ENCODE results near the gene PIK3CG.

Gene PIK3CG

DNA sequence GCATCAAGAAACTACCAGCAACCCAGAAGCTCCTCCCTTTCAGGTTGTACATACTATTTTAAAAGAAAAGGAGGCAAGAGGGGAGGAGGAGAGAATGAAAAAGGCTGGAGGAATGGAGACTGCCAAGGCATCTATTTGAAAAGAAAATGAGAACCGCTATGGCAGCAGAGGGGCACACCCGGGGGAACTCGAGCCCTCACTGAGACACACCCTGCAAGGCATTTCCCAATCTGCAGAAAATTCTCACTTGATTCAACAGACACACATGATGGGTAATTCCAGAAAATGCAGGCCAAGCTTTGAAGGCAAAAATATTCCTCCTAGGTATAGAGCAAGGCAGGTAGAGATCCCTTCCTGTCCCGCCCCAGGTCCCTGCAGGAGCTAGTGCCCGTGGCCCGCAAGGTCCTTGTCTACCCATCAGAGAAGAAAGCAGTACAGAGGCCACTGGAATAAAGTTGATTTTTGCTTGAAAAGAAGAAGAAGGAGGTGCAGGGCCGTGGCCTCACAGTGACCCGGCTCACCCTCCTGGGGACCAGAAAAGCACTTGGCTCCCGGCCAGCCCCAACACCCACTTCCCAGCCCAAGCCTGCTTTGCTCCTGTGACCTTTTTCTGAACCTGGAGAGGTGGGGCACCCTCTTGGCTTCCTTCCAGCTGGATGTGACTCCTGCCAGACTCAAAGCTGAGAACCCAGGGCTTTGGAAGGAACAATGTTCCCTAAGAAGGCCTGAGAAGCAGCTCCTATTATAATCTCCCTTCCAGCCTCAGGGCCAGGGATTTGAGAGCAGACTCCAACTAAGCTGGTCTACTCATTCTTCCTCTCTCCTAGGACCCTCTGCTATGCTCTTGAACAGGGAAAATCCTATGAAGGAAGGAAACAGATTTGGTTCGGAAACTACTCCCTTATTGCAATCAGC, 6.2 kb upstream of the PIK3CG start:
- no peak overlapping the region for H3K4me3 ChIP-seq (ENCODE audit: low read depth, low read length)

DNA sequence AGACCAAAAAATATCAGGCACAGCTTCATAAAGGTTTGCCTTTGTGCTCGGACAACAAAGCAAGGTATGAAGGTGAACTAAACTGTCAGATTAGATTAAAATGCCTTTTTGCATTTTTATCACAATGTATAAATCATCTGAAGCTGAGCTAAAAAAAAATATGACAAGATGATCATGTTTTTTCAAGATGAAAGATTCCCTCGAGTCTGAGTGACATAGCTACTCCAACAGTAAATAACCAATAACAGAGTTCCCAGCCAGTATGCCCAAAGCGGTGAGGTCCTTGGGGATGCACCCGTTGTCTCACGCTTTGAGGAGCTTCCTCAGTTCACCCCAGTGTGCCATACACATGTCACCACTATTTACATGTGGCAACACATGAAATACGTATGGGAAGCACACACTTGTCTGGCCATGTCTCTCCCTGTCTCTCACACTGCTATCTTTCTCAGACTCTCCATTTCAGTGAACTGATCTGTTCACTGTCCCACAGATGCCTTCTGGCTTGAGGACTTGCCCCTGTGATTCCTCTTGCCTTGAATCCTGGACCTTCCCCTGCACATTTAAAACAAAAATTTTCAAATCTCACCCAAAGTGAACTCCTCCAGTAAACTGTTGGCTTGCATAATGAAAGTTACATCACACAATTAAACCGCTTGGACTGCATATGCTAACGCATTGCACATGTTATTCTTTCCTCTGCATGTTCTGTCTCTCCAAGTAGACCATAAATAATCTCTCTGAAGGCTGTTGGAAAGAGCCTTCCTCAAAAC, 2.6 kb upstream of the PIK3CG start:
- H3K4me3 ChIP-seq (ENCODE audit: low read depth, low read length), result no peak overlapping the region

DNA sequence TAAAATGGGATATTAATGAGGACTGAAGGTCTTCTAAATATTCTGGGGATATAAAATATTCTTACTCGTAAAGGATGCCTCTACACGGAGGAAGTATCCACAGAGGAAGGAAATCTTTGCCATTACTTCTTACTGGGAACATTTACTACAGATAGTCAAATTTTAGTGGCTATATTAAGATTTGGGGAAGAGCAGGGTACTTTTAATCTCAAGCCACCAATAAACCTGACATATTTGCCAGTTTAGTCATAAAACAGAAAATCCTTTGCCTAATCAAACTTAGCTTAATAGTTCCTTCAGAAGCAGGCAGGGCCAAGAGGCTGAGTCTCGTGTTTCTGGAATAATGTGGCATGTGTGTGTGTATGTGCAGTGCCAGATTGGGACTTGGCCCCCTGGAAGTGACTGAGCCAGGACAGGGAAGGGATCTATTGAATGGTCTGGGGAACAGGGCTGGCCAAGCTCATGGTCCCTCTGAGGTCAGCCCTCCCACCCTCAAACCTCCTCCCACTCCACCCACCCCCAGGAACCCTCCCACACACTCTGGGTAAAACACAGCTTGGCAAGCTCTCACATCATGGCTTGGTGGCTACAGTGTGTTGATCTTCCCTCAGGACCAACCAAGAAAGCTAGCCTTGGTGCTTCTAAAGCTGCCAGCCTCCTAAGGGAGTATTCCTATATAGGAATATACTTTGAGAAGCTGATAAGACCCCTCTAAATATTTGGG, 1.6 kb upstream of the PIK3CG start:
- H3K4me3 ChIP-seq (ENCODE audit: low read depth, low read length), result no peak overlapping the region

DNA sequence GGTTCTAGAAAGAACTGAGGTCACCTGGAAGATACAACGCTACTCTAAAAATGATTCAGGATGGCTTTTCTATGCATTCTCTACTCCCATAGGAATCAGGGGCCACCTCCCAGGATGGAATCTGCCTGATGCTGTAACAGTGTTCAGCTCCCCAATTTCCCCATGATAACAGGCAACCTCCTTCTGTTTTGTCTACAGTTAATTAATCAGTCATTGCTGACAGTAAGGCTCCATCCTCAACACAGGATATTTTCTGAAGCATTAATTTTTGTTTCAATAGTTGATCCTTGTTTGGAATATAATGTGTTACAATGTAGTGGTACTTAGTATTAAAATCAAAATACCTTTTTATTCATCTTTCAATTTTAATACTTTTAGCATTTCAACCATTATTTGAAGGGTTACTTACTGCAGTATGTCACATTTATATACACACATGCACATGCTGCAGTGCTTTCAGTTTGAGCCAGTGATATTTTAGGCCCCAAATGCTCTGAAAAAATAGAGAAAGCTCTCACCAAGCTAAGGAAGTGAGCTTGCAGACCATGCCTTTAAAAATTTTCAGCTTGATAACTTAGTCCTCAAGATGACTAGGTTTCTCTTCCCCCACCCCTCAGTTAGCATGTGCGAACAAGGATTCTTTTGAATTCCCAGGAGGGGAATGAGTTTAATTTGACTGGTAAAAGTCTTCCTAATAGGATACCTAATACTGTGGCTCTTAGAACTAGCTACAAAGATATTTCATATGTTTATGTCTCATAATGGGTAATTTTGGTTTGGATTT, 592 bp upstream of the PIK3CG start:
- no peak overlapping the region for H3K4me3 ChIP-seq (ENCODE audit: low read depth, low read length)

GRCh38 chr7:106866298-106867281, 1.5 kb downstream of the PIK3CG start:
- no peak overlapping the region for H3K4me3 ChIP-seq (ENCODE audit: low read depth, low read length)

DNA sequence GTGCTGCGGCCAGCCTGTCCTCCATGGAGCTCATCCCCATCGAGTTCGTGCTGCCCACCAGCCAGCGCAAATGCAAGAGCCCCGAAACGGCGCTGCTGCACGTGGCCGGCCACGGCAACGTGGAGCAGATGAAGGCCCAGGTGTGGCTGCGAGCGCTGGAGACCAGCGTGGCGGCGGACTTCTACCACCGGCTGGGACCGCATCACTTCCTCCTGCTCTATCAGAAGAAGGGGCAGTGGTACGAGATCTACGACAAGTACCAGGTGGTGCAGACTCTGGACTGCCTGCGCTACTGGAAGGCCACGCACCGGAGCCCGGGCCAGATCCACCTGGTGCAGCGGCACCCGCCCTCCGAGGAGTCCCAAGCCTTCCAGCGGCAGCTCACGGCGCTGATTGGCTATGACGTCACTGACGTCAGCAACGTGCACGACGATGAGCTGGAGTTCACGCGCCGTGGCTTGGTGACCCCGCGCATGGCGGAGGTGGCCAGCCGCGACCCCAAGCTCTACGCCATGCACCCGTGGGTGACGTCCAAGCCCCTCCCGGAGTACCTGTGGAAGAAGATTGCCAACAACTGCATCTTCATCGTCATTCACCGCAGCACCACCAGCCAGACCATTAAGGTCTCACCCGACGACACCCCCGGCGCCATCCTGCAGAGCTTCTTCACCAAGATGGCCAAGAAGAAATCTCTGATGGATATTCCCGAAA, 2.7 kb downstream of the PIK3CG start:
- H3K4me3 ChIP-seq (ENCODE audit: low read depth, low read length), result no peak overlapping the region

DNA sequence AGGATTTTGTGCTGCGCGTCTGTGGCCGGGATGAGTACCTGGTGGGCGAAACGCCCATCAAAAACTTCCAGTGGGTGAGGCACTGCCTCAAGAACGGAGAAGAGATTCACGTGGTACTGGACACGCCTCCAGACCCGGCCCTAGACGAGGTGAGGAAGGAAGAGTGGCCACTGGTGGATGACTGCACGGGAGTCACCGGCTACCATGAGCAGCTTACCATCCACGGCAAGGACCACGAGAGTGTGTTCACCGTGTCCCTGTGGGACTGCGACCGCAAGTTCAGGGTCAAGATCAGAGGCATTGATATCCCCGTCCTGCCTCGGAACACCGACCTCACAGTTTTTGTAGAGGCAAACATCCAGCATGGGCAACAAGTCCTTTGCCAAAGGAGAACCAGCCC, 3.3 kb downstream of the PIK3CG start:
- H3K4me3 ChIP-seq (ENCODE audit: low read depth, low read length), result no peak overlapping the region

DNA sequence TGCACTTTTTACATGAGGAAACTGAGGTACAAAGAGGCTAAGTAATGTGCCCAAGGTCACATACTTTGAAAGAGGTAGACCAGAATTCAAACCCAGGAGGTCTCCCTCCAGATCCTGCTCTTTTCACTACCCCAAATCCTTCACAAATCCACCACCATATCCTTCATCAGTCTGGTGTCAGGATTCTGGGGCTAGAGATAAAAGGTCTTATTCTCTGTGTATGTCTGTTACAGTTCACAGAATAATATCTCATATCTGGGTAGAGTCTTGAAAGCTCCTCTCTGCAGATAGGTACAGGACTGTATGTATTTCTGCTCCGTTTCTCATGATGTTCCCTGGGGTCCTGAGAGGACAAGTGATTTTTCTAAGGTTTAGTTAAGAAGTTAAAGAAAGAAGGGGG, 4.9 kb downstream of the PIK3CG start:
- no peak overlapping the region for H3K4me3 ChIP-seq (ENCODE audit: low read depth, low read length)

DNA sequence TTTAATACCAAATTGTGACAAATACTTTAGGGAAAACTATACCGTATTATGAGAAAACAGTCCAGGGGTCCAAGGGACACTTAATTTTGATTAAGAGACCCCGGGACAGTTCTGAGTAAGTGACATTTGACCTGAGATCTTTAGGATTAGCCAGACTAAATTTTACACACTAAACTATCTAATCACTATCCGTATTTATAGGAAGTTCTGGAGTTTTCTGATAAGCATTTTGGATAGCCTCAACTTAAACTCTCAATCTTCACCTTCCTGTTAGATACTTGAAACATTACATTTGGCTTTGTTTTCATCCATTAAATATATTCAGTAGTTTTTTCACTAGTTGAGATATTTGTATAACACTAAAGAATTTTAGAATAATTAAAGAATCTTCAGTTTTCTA, 5.4 kb downstream of the PIK3CG start:
- H3K4me3 ChIP-seq (ENCODE audit: low read depth, low read length), result no peak overlapping the region

DNA sequence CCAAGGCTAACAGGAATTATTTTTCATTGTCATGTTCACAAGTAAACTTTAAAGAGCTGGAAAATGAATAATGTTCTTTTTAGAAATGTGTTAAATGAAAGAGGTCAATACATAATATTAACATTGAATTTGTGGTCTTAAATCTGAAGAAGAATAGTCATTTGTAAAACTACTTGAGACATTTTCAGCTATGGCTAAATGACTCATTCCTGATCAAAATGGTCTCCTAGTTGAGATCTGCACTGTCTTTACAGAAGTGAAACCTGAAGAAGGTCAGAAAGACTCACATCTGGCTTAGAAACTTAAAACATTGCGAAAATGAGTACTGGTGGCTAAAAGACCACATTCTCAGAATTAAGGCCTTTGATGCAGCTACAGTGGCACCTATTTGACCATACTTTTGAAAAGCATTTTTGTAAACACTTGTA, 5.9 kb downstream of the PIK3CG start:
- no peak overlapping the region for H3K4me3 ChIP-seq (ENCODE audit: low read depth, low read length)

- H3K4me3 ChIP-seq (ENCODE audit: low read depth, low read length), result no peak overlapping the region
Measured at GRCh38 chr7:106871793-106872571, 6.9 kb downstream of the PIK3CG start.

GRCh38 chr7:106872763-106873162, 7.7 kb downstream of the PIK3CG start:
- H3K4me3 ChIP-seq (ENCODE audit: low read depth, low read length), result no peak overlapping the region

- H3K4me3 ChIP-seq (ENCODE audit: low read depth, low read length), result no peak overlapping the region
Measured at GRCh38 chr7:106874076-106874475, 9.0 kb downstream of the PIK3CG start.

- H3K4me3 ChIP-seq (ENCODE audit: low read depth, low read length), result no peak overlapping the region
Measured at GRCh38 chr7:106875508-106875907, 10.4 kb downstream of the PIK3CG start.

DNA sequence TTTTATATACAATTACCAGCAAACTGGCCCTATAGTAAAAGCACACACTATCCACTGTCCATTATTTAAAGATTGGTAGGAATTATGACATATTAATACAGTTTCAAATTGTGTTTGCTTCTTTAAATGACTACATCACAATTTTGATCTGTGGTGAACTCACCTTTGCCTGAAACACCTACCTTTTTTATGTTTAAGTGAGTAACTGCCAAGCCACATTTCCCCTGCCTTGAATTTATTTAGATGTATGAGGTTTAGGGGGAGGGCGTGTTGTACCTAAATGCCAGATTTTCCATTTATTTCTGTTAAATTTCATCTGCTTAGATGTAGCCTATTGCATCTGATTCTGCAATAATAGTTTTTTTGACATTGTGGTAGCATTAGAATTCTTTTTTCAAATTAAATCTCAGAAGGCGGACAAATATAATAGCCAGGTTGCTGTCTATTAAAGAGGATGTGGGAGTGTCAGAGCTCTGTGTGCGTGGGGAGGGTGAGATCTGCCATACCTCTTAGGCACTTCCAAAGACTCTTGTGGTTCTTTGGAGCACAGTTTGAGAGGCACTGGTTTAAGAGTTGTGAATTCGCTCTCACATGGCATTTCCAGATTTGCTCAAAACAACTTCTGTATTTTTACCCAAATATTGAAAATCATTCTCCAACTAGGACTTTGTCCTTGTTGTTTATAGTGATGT, 13.8 kb downstream of the PIK3CG start:
- no peak overlapping the region for H3K4me3 ChIP-seq (ENCODE audit: low read depth, low read length)

DNA sequence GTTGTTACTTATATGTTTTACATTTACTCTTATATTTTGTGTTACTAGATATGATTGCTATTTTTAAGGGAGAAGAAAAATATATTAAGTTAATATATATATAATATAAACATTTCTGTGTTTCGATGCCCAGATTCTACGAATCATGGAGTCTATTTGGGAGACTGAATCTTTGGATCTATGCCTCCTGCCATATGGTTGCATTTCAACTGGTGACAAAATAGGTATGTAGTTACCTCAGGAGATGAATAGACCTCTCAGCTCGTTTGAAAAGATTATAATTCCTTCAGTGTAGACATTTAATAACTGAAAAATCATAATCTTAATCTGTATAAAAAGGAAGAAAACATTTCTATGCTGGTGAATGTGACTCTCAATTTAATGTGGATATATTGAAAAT, 16.9 kb downstream of the PIK3CG start:
- no peak overlapping the region for H3K4me3 ChIP-seq (ENCODE audit: low read depth, low read length)

GRCh38 chr7:106883456-106884026, 18.5 kb downstream of the PIK3CG start:
- no peak overlapping the region for H3K4me3 ChIP-seq (ENCODE audit: low read depth, low read length)
